Endodermal cell (in vitro differentiated cells): Measurements from ENCODE around the gene TMEM131L. TPM values are rescaled to one million over a fixed set of nuclear protein-coding genes. Genes with fewer than 3 reads are reported as not detected.
A peak's percentile ranks its signal among the peaks of the same experiment; 100 is the strongest.

ENCODE experiments used
- DNase-seq: peaks from one replicate; pipeline ENCODE4 v3.0.0-alpha.2; 2017
- H3K27ac ChIP-seq: 2 replicates; pipeline ENCODE4 v1.5.1; 2013; ENCODE audit warnings: mild to moderate bottlenecking, low read depth, low read length, moderate library complexity
- H3K27me3 ChIP-seq: 2 replicates; pipeline ENCODE4 v1.6.1; 2013; ENCODE audit warnings: mild to moderate bottlenecking, low read length, moderate library complexity; ENCODE audit not compliant: insufficient read depth, control insufficient read depth, poor library complexity, severe bottlenecking
- H3K36me3 ChIP-seq: 2 replicates; pipeline ENCODE4 v1.7.0; 2013; ENCODE audit warnings: mild to moderate bottlenecking, low read length, moderate library complexity; ENCODE audit not compliant: control insufficient read depth, insufficient read depth
- H3K4me1 ChIP-seq: one replicate; pipeline ENCODE4 v1.7.0; 2013; ENCODE audit warnings: low read length; ENCODE audit not compliant: control insufficient read depth, insufficient read depth
- H3K4me3 ChIP-seq: 2 replicates; pipeline ENCODE4 v1.5.1; 2013; ENCODE audit warnings: mild to moderate bottlenecking, low read length, moderate library complexity
- H3K9ac ChIP-seq: 2 replicates; pipeline ENCODE4 v1.6.1; 2013; ENCODE audit warnings: mild to moderate bottlenecking, low read length, moderate library complexity; ENCODE audit not compliant: poor library complexity, severe bottlenecking; ENCODE audit errors: extremely low read depth
- H3K9me3 ChIP-seq: 2 replicates; pipeline ENCODE4 v1.6.1; 2013; ENCODE audit warnings: mild to moderate bottlenecking, low read length, moderate library complexity; ENCODE audit not compliant: control insufficient read depth
- H3K27ac Mint-ChIP-seq: 2 replicates; pipeline ENCODE4 v1.8.0; 2020; ENCODE audit warnings: mixed read lengths
- H3K27me3 Mint-ChIP-seq: 2 replicates; pipeline ENCODE4 v1.8.0; 2021; ENCODE audit warnings: mild to moderate bottlenecking, mixed read lengths; ENCODE audit not compliant: insufficient read depth
- H3K36me3 Mint-ChIP-seq: 2 replicates; pipeline ENCODE4 v1.8.0; 2020; ENCODE audit warnings: low read depth, mixed read lengths
- H3K4me1 Mint-ChIP-seq: 2 replicates; pipeline ENCODE4 v1.8.0; 2020; ENCODE audit warnings: mixed read lengths
- H3K4me3 Mint-ChIP-seq: 2 replicates; pipeline ENCODE4 v1.8.0; 2020; ENCODE audit warnings: mild to moderate bottlenecking, moderate library complexity, mixed read lengths
- H3K9me3 Mint-ChIP-seq: 2 replicates; pipeline ENCODE4 v1.8.0; 2020; ENCODE audit warnings: mild to moderate bottlenecking, mixed read lengths
- CTCF ChIP-seq: fragments of 200-600 bp; sonication (generic); conservative IDR thresholded peaks from 2 replicates; pipeline ENCODE4 v1.5.0; 2021; ENCODE audit warnings: antibody characterized with exemption, mild to moderate bottlenecking
- WGBS, 2 experiments: methylation state at CpG; one replicate each; pipeline versions ENCODE4 v1.1.5 to v1.1.7; 2013; ENCODE audit warnings: missing lambda C conversion rate in 2 of 2, mixed read lengths in 1 of 2; ENCODE audit not compliant: insufficient coverage in 1 of 2, insufficient read length in 1 of 2; 5-methylcytosine and 5-hydroxymethylcytosine counted together
- total RNA-seq, 2 donors: library from RNA; stranded (reverse); fragmentation: NEBNext Ultra II Directional in 1 of 2; extraction: Animal tissue kit (Norgen Biotek cat#: 25700) in 1 of 2; gene quantifications; 2 replicates in 1 of 2; 3 replicates in 1 of 2; pipeline ENCODE4 v1.2.1, GENCODE V29; 2021

Gene TMEM131L
- total RNA-seq, 2 donors from 2014 or later = 6.2 to 10.8 TPM

DNA sequence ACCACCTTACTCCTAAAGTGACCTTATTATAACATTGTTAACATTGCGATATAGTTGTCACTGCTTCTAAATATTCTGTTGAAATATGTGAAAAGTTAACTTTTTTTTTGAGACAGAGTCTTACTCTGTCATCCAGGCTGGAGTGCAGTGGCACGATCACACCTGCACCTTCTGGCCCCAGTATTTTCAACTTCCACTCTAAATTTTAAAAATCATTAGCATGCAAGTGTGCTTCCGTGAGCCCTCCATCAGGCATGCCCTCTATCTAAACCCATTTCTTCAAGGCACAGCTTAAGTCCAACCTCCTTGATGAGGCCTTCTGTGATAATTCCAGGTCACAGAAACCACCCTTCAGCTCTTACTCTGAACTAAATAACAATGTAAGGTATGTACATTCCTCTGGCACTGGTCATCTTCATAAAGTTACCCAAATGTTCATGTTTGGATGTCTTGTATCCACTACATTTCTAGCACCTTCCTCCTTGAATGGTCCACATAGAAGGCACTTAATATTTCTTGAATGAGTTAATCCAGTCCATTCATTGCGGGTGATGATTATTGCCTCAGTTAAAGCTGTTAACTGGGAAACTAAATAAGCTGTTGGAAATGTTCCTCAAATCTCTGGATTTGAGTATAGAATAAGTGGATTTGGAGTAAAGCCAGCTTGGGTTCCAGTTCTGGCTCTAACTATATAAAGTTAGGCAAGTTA lies 38.6 kb upstream of the TMEM131L start:
- 93 to 96% methylated on average over 3 to 4 of the region's 4 CpGs for WGBS, 2 experiments
- H3K27me3 Mint-ChIP-seq = no peaks in the 10 kb centered on the region
- TF ChIP-seq CTCF = no peak
- H3K36me3 ChIP-seq = no peaks in the 10 kb centered on the region
- H3K36me3 Mint-ChIP-seq = no peaks in the 10 kb centered on the region
- H3K4me3 Mint-ChIP-seq = no peak overlapping the region
- H3K4me1 ChIP-seq = no peaks in the 10 kb centered on the region
- H3K9me3 ChIP-seq = no peaks in the 10 kb centered on the region
- no peaks in the 10 kb centered on the region for H3K4me1 Mint-ChIP-seq
- no peaks in the 10 kb centered on the region for H3K27me3 ChIP-seq
- no peak overlapping the region for H3K27ac ChIP-seq
- H3K27ac Mint-ChIP-seq = no peak overlapping the region
- H3K9ac ChIP-seq = no peak overlapping the region
- H3K4me3 ChIP-seq = no peak overlapping the region
- no peak for DNase-seq
- H3K9me3 Mint-ChIP-seq = no peaks in the 10 kb centered on the region

DNA sequence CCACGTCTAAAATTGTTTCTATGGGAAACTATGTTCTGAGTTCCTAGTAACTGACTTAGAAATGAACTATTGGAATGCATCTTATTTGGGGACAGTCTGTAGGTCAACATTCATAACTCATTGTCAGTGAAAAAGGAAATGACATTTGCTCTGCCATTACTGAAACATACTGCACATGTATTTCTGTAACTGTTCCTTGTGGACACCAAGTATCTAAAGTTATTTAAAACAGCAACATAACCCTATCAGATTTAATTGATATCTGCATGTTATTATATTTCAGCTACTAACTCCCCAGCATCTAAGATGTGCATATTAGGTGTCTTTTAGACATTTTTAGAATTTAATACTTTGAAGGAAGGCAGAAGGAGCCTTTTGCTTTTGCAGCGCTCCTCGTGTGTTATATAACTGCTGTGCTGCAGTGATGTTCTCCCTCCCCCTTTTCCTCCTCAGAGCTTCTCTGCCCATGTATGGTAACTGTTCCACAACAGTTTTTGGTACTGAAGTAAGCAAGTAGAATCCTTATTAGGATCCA lies 37.2 kb upstream of the TMEM131L start:
- Mint-ChIP-seq H3K4me1 (no peaks in the 10 kb centered on the region), H3K4me3 (no peak overlapping the region), H3K9me3 (no peaks in the 10 kb centered on the region), H3K27me3 (no peaks in the 10 kb centered on the region), H3K36me3 (no peaks in the 10 kb centered on the region), H3K27ac (no peak overlapping the region)
- H3K36me3 ChIP-seq = no peaks in the 10 kb centered on the region
- DNase-seq = no peak
- H3K27me3 ChIP-seq = no peaks in the 10 kb centered on the region
- no peak for TF ChIP-seq CTCF
- WGBS, 2 experiments = 74 to 89% methylated on average over 3 of the region's 3 CpGs
- no peaks in the 10 kb centered on the region for H3K4me1 ChIP-seq
- H3K27ac ChIP-seq = no peak overlapping the region
- no peak overlapping the region for H3K4me3 ChIP-seq
- H3K9me3 ChIP-seq = no peaks in the 10 kb centered on the region
- H3K9ac ChIP-seq = no peak overlapping the region

- Histone ChIP-seq H3K9me3 (no peaks in the 10 kb centered on the region), H3K4me3 (no peak overlapping the region), H3K36me3 (no peaks in the 10 kb centered on the region), H3K9ac (no peak overlapping the region), H3K4me1 (no peaks in the 10 kb centered on the region), H3K27ac (no peak overlapping the region), H3K27me3 (no peaks in the 10 kb centered on the region)
- 86 to 90% methylated on average over 11 to 12 of the region's 12 CpGs for WGBS, 2 experiments
- no peaks in the 10 kb centered on the region for H3K27me3 Mint-ChIP-seq
- no peak overlapping the region for H3K4me3 Mint-ChIP-seq
- no peak overlapping the region for H3K27ac Mint-ChIP-seq
- no peaks in the 10 kb centered on the region for H3K9me3 Mint-ChIP-seq
- TF ChIP-seq CTCF = peak; percentile 71
- no peaks in the 10 kb centered on the region for H3K36me3 Mint-ChIP-seq
- H3K4me1 Mint-ChIP-seq = no peaks in the 10 kb centered on the region
- DNase-seq = peak; percentile 83
These were observed 33.0 kb upstream of the TMEM131L start for GRCh38 chr4:153432965-153433753.
